GM19240 (cell line): ENCODE measurements around the gene C19orf85.
"Not testable (repeated sequence)": the region's sequence is repeated elsewhere in the genome, so short reads cannot be mapped to it uniquely, and the experiment has no call there.

ENCODE experiments used
- DNase-seq: peaks from one replicate; pipeline ENCODE4 v3.0.0; 2011; ENCODE audit warnings: low spot score; ENCODE audit not compliant: insufficient read length

The C19orf85 gene

GRCh38 chr19:55459950-55460657, 4.4 kb downstream of the C19orf85 start:
- no peak for DNase-seq

- no peak for DNase-seq
Measured at GRCh38 chr19:55459551-55459949, 5.0 kb downstream of the C19orf85 start.

- no peak for DNase-seq
Measured at GRCh38 chr19:55457683-55458457, 6.7 kb downstream of the C19orf85 start.

GRCh38 chr19:55456347-55456746, 8.2 kb downstream of the C19orf85 start:
- no peak for DNase-seq

- no peak for DNase-seq
Measured at GRCh38 chr19:55455576-55456235, 8.8 kb downstream of the C19orf85 start.

- DNase-seq = no peak
Measured at GRCh38 chr19:55454787-55455243, 9.7 kb downstream of the C19orf85 start.

- DNase-seq = no peak
Measured at GRCh38 chr19:55453511-55454260, 10.9 kb downstream of the C19orf85 start.

- no peak for DNase-seq
Measured at GRCh38 chr19:55452749-55453346, 11.7 kb downstream of the C19orf85 start.

GRCh38 chr19:55451965-55452748, 12.4 kb downstream of the C19orf85 start:
- DNase-seq = no peak

- DNase-seq = no peak
Measured at GRCh38 chr19:55451163-55451964, 13.2 kb downstream of the C19orf85 start.

- DNase-seq = no peak
Measured at GRCh38 chr19:55449469-55449868, 15.1 kb downstream of the C19orf85 start.

- DNase-seq = not testable (repeated sequence)
Measured at GRCh38 chr19:55448175-55448490, 16.4 kb downstream of the C19orf85 start.

GRCh38 chr19:55447421-55448174, 17.0 kb downstream of the C19orf85 start:
- DNase-seq = no peak

GRCh38 chr19:55446060-55446459, 18.5 kb downstream of the C19orf85 start:
- DNase-seq = no peak

GRCh38 chr19:55444646-55445045, 19.9 kb downstream of the C19orf85 start:
- DNase-seq = no peak

- DNase-seq = no peak
Measured at GRCh38 chr19:55443824-55444480, 20.6 kb downstream of the C19orf85 start.

- DNase-seq = no peak
Measured at GRCh38 chr19:55443045-55443823, 21.3 kb downstream of the C19orf85 start, which contains the start of gene SHISA7. TSS of gene SHISA7 (minus strand) at chr19:55443300. CDS start at chr19:55442863, 437 bp downstream.
